Measurements from ENCODE around the gene CELSR2. TPM values are rescaled to one million over a fixed set of nuclear protein-coding genes. Genes with fewer than 3 reads are reported as not detected.

Gene CELSR2
- total and polyA plus RNA-seq, 2 donors (not counting 1 experiment from before 2014, with no cell fraction given) = 0.57 to 2.7 TPM

GRCh38 chr1:109240158-109241152 lies 8.9 kb upstream of the CELSR2 start:
- Mint-ChIP-seq H3K4me3 (no peak overlapping the region), H3K9me3 (ENCODE audit: insufficient read depth) (no peaks in the 10 kb centered on the region), H3K27me3 (peaks cover 16% of the 10 kb centered on the region), H3K27ac (peak overlapping the region; percentile 15), H3K4me1 (peaks cover 19% of the 10 kb centered on the region)
- Histone ChIP-seq H3K36me3 (replicated peaks in 1 of 2; ENCODE audit: control extremely low read depth in 1 of 2, control insufficient read depth in 1 of 2, extremely low read depth in 1 of 2, insufficient read depth in 2 of 2, low read length in 1 of 2) (peaks cover 2 to 35% of the 10 kb centered on the region in 2 experiments), H2AFZ (ENCODE audit: insufficient read depth, low read depth, low read length, poor library complexity, severe bottlenecking) (no peak overlapping the region), H4K20me1 (ENCODE audit: control insufficient read depth, insufficient read depth, low read length, poor library complexity, severe bottlenecking) (peaks cover 6% of the 10 kb centered on the region), H3K9me3 (ENCODE audit: control extremely low read depth in 1 of 3, control insufficient read depth in 2 of 3, insufficient read depth in 1 of 3, low read length in 2 of 3) (no peaks in the 10 kb centered on the region), H3K4me2 (replicated peaks; ENCODE audit: low read depth, low read length, poor library complexity, severe bottlenecking) (no peak overlapping the region), H3K79me2 (ENCODE audit: control insufficient read depth, insufficient read depth, low read length) (no peaks in the 10 kb centered on the region), H3K4me3 (ENCODE audit: control extremely low read depth in 1 of 5, extremely low read depth in 1 of 5, insufficient read depth in 1 of 5, low read depth in 2 of 5, low read length in 4 of 5) (no peak overlapping the region), H3K27me3 (replicated peaks in 1 of 4; ENCODE audit: control extremely low read depth in 1 of 4, control insufficient read depth in 3 of 4, insufficient read depth in 4 of 4, low read length in 3 of 4) (peaks cover 0 to 28% (median 4%) of the 10 kb centered on the region in 4 experiments), H3K27ac (ENCODE audit: low read length in 2 of 2) (no peak overlapping the region), H3K4me1 (ENCODE audit: control insufficient read depth in 2 of 2, insufficient read depth in 2 of 2, low read length in 2 of 2) (peaks cover 0 to 7% of the 10 kb centered on the region in 2 donors), H3K9ac (ENCODE audit: low read length) (no peak overlapping the region)
- DNase-seq = no peak
- CTCF ChIA-PET = interaction anchor here (0.5 to 2.9 kb wide), 8 partner anchors 11 to 433 kb away, joined by 3 to 8 read pairs (median 4); no protein-coding TSS in a partner anchor
- POLR2A ChIA-PET = no interaction called here
- no peak for ATAC-seq (ENCODE audit: low read depth)
- WGBS (ENCODE audit: insufficient coverage) = 62% methylated on average over 22 of the region's 26 CpGs
- intact Hi-C loops (cut with micrococcal nuclease) = no loop called here
- TF ChIP-seq CTCF (IDR thresholded peaks at IDR 0.05) (no peak), EZH2 (IDR thresholded peaks at IDR 0.05; ENCODE audit: borderline replicate concordance, insufficient read depth, low read depth, low read length, poor library complexity, severe bottlenecking) (no peak)

GRCh38 chr1:109241344-109241743 lies 8.0 kb upstream of the CELSR2 start:
- POLR2A ChIA-PET = no interaction called here
- Mint-ChIP-seq H3K27me3 (peaks cover 16% of the 10 kb centered on the region), H3K27ac (no peak overlapping the region), H3K4me1 (peaks cover 19% of the 10 kb centered on the region), H3K9me3 (ENCODE audit: insufficient read depth) (no peaks in the 10 kb centered on the region), H3K4me3 (no peak overlapping the region)
- H3K4me3 ChIP-seq (ENCODE audit: control extremely low read depth in 1 of 5, extremely low read depth in 1 of 5, insufficient read depth in 1 of 5, low read depth in 2 of 5, low read length in 4 of 5) = no peak overlapping the region
- no peak overlapping the region for H3K27ac ChIP-seq (ENCODE audit: low read length in 2 of 2)
- no peak overlapping the region for H2AFZ ChIP-seq (ENCODE audit: insufficient read depth, low read depth, low read length, poor library complexity, severe bottlenecking)
- peak overlapping the region; percentile 15 for H3K4me2 ChIP-seq (replicated peaks; ENCODE audit: low read depth, low read length, poor library complexity, severe bottlenecking)
- ATAC-seq (ENCODE audit: low read depth) = no peak
- TF ChIP-seq CTCF (IDR thresholded peaks at IDR 0.05) = no peak
- TF ChIP-seq EZH2 (IDR thresholded peaks at IDR 0.05; ENCODE audit: borderline replicate concordance, insufficient read depth, low read depth, low read length, poor library complexity, severe bottlenecking) = no peak
- CTCF ChIA-PET = no interaction called here
- peaks cover 2 to 26% of the 10 kb centered on the region in 2 experiments for H3K36me3 ChIP-seq (replicated peaks in 1 of 2; ENCODE audit: control extremely low read depth in 1 of 2, control insufficient read depth in 1 of 2, extremely low read depth in 1 of 2, insufficient read depth in 2 of 2, low read length in 1 of 2)
- 35% methylated on average over 5 of the region's 6 CpGs for WGBS (ENCODE audit: insufficient coverage)
- H4K20me1 ChIP-seq (ENCODE audit: control insufficient read depth, insufficient read depth, low read length, poor library complexity, severe bottlenecking) = no peaks in the 10 kb centered on the region
- no peak overlapping the region for H3K9ac ChIP-seq (ENCODE audit: low read length)
- intact Hi-C loops (cut with micrococcal nuclease) = no loop called here
- DNase-seq = no peak
- peaks cover 0 to 30% (median 4%) of the 10 kb centered on the region in 4 experiments for H3K27me3 ChIP-seq (replicated peaks in 1 of 4; ENCODE audit: control extremely low read depth in 1 of 4, control insufficient read depth in 3 of 4, insufficient read depth in 4 of 4, low read length in 3 of 4)
- H3K9me3 ChIP-seq (ENCODE audit: control extremely low read depth in 1 of 3, control insufficient read depth in 2 of 3, insufficient read depth in 1 of 3, low read length in 2 of 3) = no peaks in the 10 kb centered on the region
- peaks cover 0 to 7% of the 10 kb centered on the region in 2 donors for H3K4me1 ChIP-seq (ENCODE audit: control insufficient read depth in 2 of 2, insufficient read depth in 2 of 2, low read length in 2 of 2)
- H3K79me2 ChIP-seq (ENCODE audit: control insufficient read depth, insufficient read depth, low read length) = no peaks in the 10 kb centered on the region

All from B cell (primary cell).